K562 (cell line): Measurements from ENCODE around the gene RIIAD1.

Source experiments
- BCL6 ChIP-seq: fragments of 250-450 bp; sonication (Bioruptor Pico); IDR thresholded peaks from 2 replicates; pipeline ENCODE4 v1.4.0; 2020
- MAFF ChIP-seq: IDR thresholded peaks from 2 replicates; pipeline ENCODE4 v1.6.1; 2012; ENCODE audit warnings: low read length, improper control_type of control experiment
- POLR2A ChIP-seq: fragments of 450-650 bp; conservative IDR thresholded peaks from 2 replicates; pipeline ENCODE4 v1.6.1; 2016
- TF ChIP-seq, protein P1 (sequence below), 2 experiments: fragments of 450-650 bp; IDR thresholded peaks; 2 replicates each; pipeline ENCODE4 v1.6.1; 2016

DNA sequence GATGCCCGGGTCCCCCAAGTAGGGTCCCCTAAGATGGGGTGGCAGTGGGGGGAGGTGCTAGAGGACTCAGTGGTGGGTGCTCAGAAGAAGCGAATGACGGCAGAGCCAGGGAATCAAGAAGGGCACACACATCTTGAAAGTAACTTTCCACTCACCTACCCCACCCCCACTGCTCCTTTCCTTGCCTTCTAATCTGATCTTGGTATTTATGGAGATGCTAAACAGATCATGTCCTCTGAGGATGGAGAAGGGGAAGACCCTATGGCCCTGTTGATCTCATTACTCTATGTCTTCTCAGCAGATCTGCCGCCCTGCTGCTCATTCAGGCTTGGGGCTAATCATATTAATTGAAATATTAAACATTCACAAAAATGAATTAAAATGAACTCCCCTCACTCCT lies 2.7 kb upstream of the RIIAD1 start:
- TF ChIP-seq MAFF = no peak
- TF ChIP-seq POLR2A = no peak
- TF ChIP-seq BCL6 (CRISPR knock-in tag) = no peak
- TF ChIP-seq, protein P1, sequence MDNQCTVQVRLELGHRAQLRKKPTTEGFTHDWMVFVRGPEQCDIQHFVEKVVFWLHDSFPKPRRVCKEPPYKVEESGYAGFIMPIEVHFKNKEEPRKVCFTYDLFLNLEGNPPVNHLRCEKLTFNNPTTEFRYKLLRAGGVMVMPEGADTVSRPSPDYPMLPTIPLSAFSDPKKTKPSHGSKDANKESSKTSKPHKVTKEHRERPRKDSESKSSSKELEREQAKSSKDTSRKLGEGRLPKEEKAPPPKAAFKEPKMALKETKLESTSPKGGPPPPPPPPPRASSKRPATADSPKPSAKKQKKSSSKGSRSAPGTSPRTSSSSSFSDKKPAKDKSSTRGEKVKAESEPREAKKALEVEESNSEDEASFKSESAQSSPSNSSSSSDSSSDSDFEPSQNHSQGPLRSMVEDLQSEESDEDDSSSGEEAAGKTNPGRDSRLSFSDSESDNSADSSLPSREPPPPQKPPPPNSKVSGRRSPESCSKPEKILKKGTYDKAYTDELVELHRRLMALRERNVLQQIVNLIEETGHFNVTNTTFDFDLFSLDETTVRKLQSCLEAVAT (IDR thresholded peaks at IDR 0.05) = no peak
